Fibroblast of villous mesenchyme (primary cell): ENCODE measurements around the gene SPSB4. TPM values are rescaled to one million over a fixed set of nuclear protein-coding genes. Genes with fewer than 3 reads are reported as not detected.

Experiments
- DNase-seq: peaks from one replicate; pipeline ENCODE4 v3.0.0-alpha.2; 2010; ENCODE audit warnings: low read depth
- H3K4me3 ChIP-seq: 2 replicates; pipeline ENCODE4 v1.5.1; 2011; ENCODE audit warnings: low read depth, mild to moderate bottlenecking, low read length
- CTCF ChIP-seq: IDR thresholded peaks from 2 replicates; pipeline ENCODE4 v1.5.1; 2012; ENCODE audit warnings: low read depth, mild to moderate bottlenecking, low read length; ENCODE audit not compliant: insufficient read depth
- total RNA-seq: library from RNA; depleted of rRNA; stranded (reverse); fragments of >200 nt; gene quantifications from 2 replicates; pipeline ENCODE4 v1.2.3, GENCODE V29; 2012

Gene SPSB4
- total RNA-seq, 1 donor = not detected

GRCh38 chr3:141067206-141067974 is 16.2 kb downstream of the SPSB4 start:
- no peak for DNase-seq
- no peak for TF ChIP-seq CTCF
- H3K4me3 ChIP-seq = no peak overlapping the region

GRCh38 chr3:141070229-141070628 is 19.1 kb downstream of the SPSB4 start:
- TF ChIP-seq CTCF = no peak
- no peak overlapping the region for H3K4me3 ChIP-seq
- no peak for DNase-seq

GRCh38 chr3:141070727-141071357 is 19.7 kb downstream of the SPSB4 start:
- no peak for TF ChIP-seq CTCF
- H3K4me3 ChIP-seq = no peak overlapping the region
- no peak for DNase-seq

- DNase-seq = no peak
- TF ChIP-seq CTCF = no peak
- no peak overlapping the region for H3K4me3 ChIP-seq
Observed at GRCh38 chr3:141071681-141072260, 20.6 kb downstream of the SPSB4 start.

DNA sequence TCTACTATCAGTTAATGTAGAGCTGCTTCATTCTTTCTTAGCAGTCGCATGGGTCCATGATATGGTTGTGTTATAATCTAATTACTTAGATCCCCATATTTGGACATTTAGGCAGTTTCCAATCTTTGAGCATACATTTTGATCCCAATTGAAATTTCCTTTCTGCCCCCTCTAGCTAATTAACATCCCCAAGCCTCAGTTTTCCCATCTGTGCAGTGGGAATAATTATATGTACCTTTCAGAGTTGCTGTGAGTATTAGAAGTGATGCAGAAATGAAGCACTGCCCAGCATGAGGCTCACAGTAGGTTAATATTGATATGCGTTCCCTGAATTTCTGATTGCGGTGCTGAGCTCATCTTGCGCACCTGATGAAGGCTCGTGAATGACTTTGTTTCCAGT is 21.8 kb downstream of the SPSB4 start:
- H3K4me3 ChIP-seq = no peak overlapping the region
- DNase-seq = no peak
- no peak for TF ChIP-seq CTCF

DNA sequence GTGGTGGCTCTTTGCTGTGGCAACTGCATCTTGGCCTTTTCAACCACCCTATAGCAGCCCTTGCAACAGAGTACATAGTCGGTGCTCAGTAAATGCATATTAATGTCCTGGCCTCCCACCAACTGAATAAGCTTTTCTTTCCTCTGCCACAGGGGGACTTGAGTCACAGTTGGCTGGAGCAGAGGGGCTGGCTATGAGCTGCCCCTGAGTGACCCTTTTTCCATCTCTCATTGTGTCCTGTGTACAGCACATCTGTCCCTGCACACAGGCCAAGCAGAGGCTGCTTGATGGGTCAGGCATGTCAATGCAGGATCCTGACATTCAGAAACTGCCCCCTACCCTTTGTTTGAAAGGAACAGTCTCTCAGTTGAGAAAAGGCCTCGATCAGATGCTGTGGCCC is 22.4 kb downstream of the SPSB4 start:
- no peak overlapping the region for H3K4me3 ChIP-seq
- DNase-seq = no peak
- no peak for TF ChIP-seq CTCF
